PC-3 (cell line): ENCODE data around the gene EXOC4. TPM values are rescaled to one million over a fixed set of nuclear protein-coding genes. Genes with fewer than 3 reads are reported as not detected.

Experiments
- ATAC-seq: fragments of 200-7000 bp; cut with Tn5 transposase; 2 replicates; pipeline ENCODE4 v1.9.1; 2020; ENCODE audit warnings: mild to moderate bottlenecking, moderate library complexity
- BruUV-seq: library from RNA; stranded (reverse); fragments of 400-500 nt; replicated peaks from 2 replicates; lab custom pipeline; 2021; lab: Mats Ljungman, UMichigan
- CTCF ChIA-PET: fragments of 300-600 bp; sonication (Branson Sonifier 250); formaldehyde crosslinking; loops from one replicate; lab custom pipeline; 2022; ENCODE audit warnings: antibody characterized with exemption; lab: Charles Lee
- POLR2A ChIA-PET: fragments of 300-600 bp; sonication (Branson Sonifier 250); formaldehyde crosslinking; loops from one replicate; lab custom pipeline; 2022; ENCODE audit warnings: antibody characterized with exemption; ENCODE audit not compliant: unreplicated experiment; lab: Charles Lee
- DNase-seq: peaks from one replicate; pipeline ENCODE4 v3.0.0-alpha.2; 2015
- H2AFZ ChIP-seq: fragments of 300-600 bp; sonication (generic); 2 replicates; pipeline ENCODE4 v1.6.0; 2016; ENCODE audit warnings: antibody characterized with exemption, low read length
- H3F3A ChIP-seq: fragments of 300-600 bp; sonication (generic); one replicate; pipeline ENCODE4 v1.6.0; 2017; ENCODE audit warnings: antibody characterized with exemption, low read length, control low read depth, mild to moderate bottlenecking; ENCODE audit not compliant: unreplicated experiment
- H3K27ac ChIP-seq: fragments of 300-600 bp; sonication (generic); 2 replicates; pipeline ENCODE4 v1.5.1; 2016; ENCODE audit warnings: mild to moderate bottlenecking, low read length
- H3K27me3 ChIP-seq: fragments of 300-600 bp; sonication (generic); 2 replicates; pipeline ENCODE4 v1.6.1; 2016; ENCODE audit warnings: low read length, mixed read lengths
- H3K36me3 ChIP-seq: fragments of 300-600 bp; sonication (generic); 2 replicates; pipeline ENCODE4 v1.6.1; 2016; ENCODE audit warnings: low read depth, mixed run types, low read length, mixed read lengths
- H3K4me1 ChIP-seq: fragments of 300-600 bp; sonication (generic); 2 replicates; pipeline ENCODE4 v1.5.1; 2016; ENCODE audit warnings: low read length; ENCODE audit not compliant: insufficient read depth
- H3K4me2 ChIP-seq: fragments of 300-600 bp; sonication (generic); 2 replicates; pipeline ENCODE4 v1.6.0; 2016; ENCODE audit warnings: low read length
- H3K4me3 ChIP-seq: fragments of 300-600 bp; sonication (generic); 2 replicates; pipeline ENCODE4 v1.5.1; 2016; ENCODE audit warnings: mild to moderate bottlenecking, low read length, mixed read lengths
- H3K79me2 ChIP-seq: fragments of 300-600 bp; sonication (generic); 2 replicates; pipeline ENCODE4 v1.6.1; 2017; ENCODE audit warnings: low read length, mixed read lengths
- H3K9ac ChIP-seq: fragments of 300-600 bp; sonication (generic); 2 replicates; pipeline ENCODE4 v1.6.0; 2016; ENCODE audit warnings: mild to moderate bottlenecking, low read length
- H3K9me2 ChIP-seq: fragments of 300-600 bp; sonication (generic); replicated peaks from 2 replicates; pipeline ENCODE4 v1.6.1; 2016; ENCODE audit warnings: mixed run types, low read length, mixed read lengths
- H3K9me3 ChIP-seq: fragments of 300-600 bp; sonication (generic); 2 replicates; pipeline ENCODE4 v1.6.1; 2016; ENCODE audit warnings: low read length, mixed read lengths
- H4K20me1 ChIP-seq: fragments of 300-600 bp; sonication (generic); 2 replicates; pipeline ENCODE4 v1.6.1; 2016; ENCODE audit warnings: low read length, mixed read lengths
- CTCF ChIP-seq: fragments of 300-600 bp; sonication (generic); conservative IDR thresholded peaks from 2 replicates; pipeline ENCODE4 v1.5.1; 2017; ENCODE audit warnings: antibody characterized with exemption, low read depth, mild to moderate bottlenecking, low read length
- EZH2 ChIP-seq: fragments of 300-600 bp; sonication (generic); IDR thresholded peaks from one replicate; pipeline ENCODE4 v1.6.1; 2017; ENCODE audit warnings: antibody characterized with exemption, mild to moderate bottlenecking, low read length; ENCODE audit not compliant: unreplicated experiment
- EZH2phosphoT487 ChIP-seq: fragments of 300-600 bp; sonication (generic); IDR thresholded peaks from 2 replicates; pipeline ENCODE4 v1.6.1; 2018; ENCODE audit warnings: mild to moderate bottlenecking, antibody characterized with exemption, low read length, borderline replicate concordance
- intact Hi-C: fragments of 100-400 bp; cut with micrococcal nuclease; formaldehyde crosslinking; loops from 2 replicates; pipeline ENCODE4 v1.9.0; 2023
- total RNA-seq: library from RNA; depleted of rRNA; stranded (reverse); fragments of >200 nt; gene quantifications from 2 replicates; pipeline ENCODE4 v1.2.3, GENCODE V29; 2014

The EXOC4 gene
- total RNA-seq, 1 experiment from 2014 or later: 43.5 TPM

GRCh38 chr7:134022286-134022911 lies 769.5 kb downstream of the EXOC4 start:
- H3K4me2 ChIP-seq: no peak overlapping the region
- no peaks in the 10 kb centered on the region for H3K4me1 ChIP-seq
- no peak for TF ChIP-seq EZH2phosphoT487
- TF ChIP-seq CTCF: no peak
- no peak for TF ChIP-seq EZH2
- no peak overlapping the region for H3K27ac ChIP-seq
- intact Hi-C loops: no loop called here
- no peaks in the 10 kb centered on the region for H3K79me2 ChIP-seq
- no peak overlapping the region for H2AFZ ChIP-seq
- no peaks in the 10 kb centered on the region for H3K27me3 ChIP-seq
- H3K4me3 ChIP-seq: no peak overlapping the region
- H4K20me1 ChIP-seq: no peaks in the 10 kb centered on the region
- ChIA-PET POLR2A (interaction anchor here (0.6 kb wide), 1 partner anchor 22 kb away, joined by 4 read pairs; no protein-coding TSS in a partner anchor), CTCF (interaction anchor here (0.6 to 1.1 kb wide), 4 partner anchors 10 to 309 kb away, joined by 3 to 10 read pairs (median 3); no protein-coding TSS in a partner anchor)
- H3K9ac ChIP-seq: no peak overlapping the region
- H3K9me2 ChIP-seq: no peaks in the 10 kb centered on the region
- no peaks in the 10 kb centered on the region for H3K9me3 ChIP-seq
- BruUV-seq: no TSS peak
- DNase-seq (peak; percentile 27), ATAC-seq (peak; percentile 99)
- H3K36me3 ChIP-seq: no peaks in the 10 kb centered on the region
- H3F3A ChIP-seq: no peaks in the 10 kb centered on the region

GRCh38 chr7:134024739-134025138 lies 771.9 kb downstream of the EXOC4 start:
- BruUV-seq: no TSS peak
- Histone ChIP-seq H4K20me1 (no peaks in the 10 kb centered on the region), H3K79me2 (no peaks in the 10 kb centered on the region), H2AFZ (no peak overlapping the region), H3K9me2 (no peaks in the 10 kb centered on the region), H3K4me3 (no peak overlapping the region), H3F3A (no peaks in the 10 kb centered on the region), H3K27me3 (no peaks in the 10 kb centered on the region), H3K4me2 (no peak overlapping the region), H3K36me3 (no peaks in the 10 kb centered on the region), H3K9me3 (no peaks in the 10 kb centered on the region), H3K9ac (no peak overlapping the region), H3K27ac (no peak overlapping the region), H3K4me1 (no peaks in the 10 kb centered on the region)
- ATAC-seq: no peak
- intact Hi-C loops: no loop called here
- TF ChIP-seq EZH2phosphoT487 (no peak), EZH2 (no peak), CTCF (no peak)
- ChIA-PET CTCF (no interaction called here), POLR2A (no interaction called here)
- no peak for DNase-seq

- intact Hi-C loops: no loop called here
- no peak for ATAC-seq
These were observed 776.0 kb downstream of the EXOC4 start for GRCh38 chr7:134028853-134029252.

More at GRCh38 chr7:134028853-134029252, 776.0 kb downstream of the EXOC4 start:
- Histone ChIP-seq H3K9me2 (no peaks in the 10 kb centered on the region), H3K79me2 (no peaks in the 10 kb centered on the region), H3K9me3 (no peaks in the 10 kb centered on the region), H2AFZ (no peak overlapping the region), H3K36me3 (no peaks in the 10 kb centered on the region), H4K20me1 (no peaks in the 10 kb centered on the region), H3K27ac (no peak overlapping the region), H3K27me3 (no peaks in the 10 kb centered on the region), H3K4me2 (no peak overlapping the region), H3K9ac (no peak overlapping the region), H3K4me3 (no peak overlapping the region), H3K4me1 (no peaks in the 10 kb centered on the region; the same call in 1 of the 2 replicates), H3F3A (no peaks in the 10 kb centered on the region)
- no TSS peak for BruUV-seq
- TF ChIP-seq EZH2phosphoT487 (no peak), CTCF (no peak), EZH2 (no peak)
- DNase-seq: no peak
- POLR2A ChIA-PET: no interaction called here
- CTCF ChIA-PET: no interaction called here
